Measurements from ENCODE around the gene PPM1E.

Gene PPM1E

DNA sequence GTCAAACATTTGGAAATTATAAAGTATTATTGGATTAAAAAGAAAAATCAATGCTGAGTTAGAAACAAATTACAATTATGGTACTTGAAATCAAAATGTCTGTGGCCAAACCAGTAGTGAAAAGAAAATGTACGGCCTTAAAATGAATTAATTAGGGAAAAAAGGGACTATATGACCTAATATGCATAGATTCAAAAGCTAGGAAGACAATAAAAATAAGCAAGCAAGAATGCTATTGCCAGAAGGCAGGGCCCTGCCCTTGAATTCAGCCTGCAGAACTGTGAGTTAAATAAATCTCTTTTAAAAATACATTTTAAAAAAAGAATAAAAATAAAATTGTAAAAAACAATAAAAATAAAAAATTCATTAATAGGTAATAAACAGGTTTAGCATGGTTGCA, 262.4 kb downstream of the PPM1E start:
- Mint-ChIP-seq H3K4me3 (no peak overlapping the region), H3K27ac (no peak overlapping the region), H3K9me3 (peaks cover 4% of the 10 kb centered on the region), H3K36me3 (ENCODE audit: low read depth) (peaks cover 24% of the 10 kb centered on the region), H3K27me3 (ENCODE audit: low read depth) (no peaks in the 10 kb centered on the region), H3K4me1 (ENCODE audit: low read depth) (peaks cover 2% of the 10 kb centered on the region)

DNA sequence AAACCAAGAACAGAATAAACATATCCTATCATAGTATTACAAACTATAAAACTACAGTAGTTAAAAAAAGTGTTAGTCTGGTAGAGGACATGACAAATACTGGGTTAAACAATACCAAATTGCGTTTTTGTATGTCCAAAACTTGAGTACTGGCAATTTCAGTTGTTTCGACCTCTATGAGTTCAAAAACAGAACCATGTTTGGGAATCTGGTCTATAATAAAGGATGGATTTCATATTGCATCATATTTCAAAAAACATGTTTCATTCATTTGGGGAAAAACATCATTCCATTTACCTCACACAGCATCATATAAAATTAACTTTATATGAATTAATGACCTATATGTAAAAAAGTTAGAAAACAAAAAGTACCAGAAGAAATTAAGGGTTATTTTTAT, 269.3 kb downstream of the PPM1E start:
- H3K4me3 Mint-ChIP-seq: no peak overlapping the region
- H3K4me1 Mint-ChIP-seq (ENCODE audit: low read depth): peaks cover 5% of the 10 kb centered on the region
- H3K9me3 Mint-ChIP-seq: peaks cover 4% of the 10 kb centered on the region
- H3K27me3 Mint-ChIP-seq (ENCODE audit: low read depth): no peaks in the 10 kb centered on the region
- H3K27ac Mint-ChIP-seq: no peak overlapping the region
- peaks cover 25% of the 10 kb centered on the region for H3K36me3 Mint-ChIP-seq (ENCODE audit: low read depth)

DNA sequence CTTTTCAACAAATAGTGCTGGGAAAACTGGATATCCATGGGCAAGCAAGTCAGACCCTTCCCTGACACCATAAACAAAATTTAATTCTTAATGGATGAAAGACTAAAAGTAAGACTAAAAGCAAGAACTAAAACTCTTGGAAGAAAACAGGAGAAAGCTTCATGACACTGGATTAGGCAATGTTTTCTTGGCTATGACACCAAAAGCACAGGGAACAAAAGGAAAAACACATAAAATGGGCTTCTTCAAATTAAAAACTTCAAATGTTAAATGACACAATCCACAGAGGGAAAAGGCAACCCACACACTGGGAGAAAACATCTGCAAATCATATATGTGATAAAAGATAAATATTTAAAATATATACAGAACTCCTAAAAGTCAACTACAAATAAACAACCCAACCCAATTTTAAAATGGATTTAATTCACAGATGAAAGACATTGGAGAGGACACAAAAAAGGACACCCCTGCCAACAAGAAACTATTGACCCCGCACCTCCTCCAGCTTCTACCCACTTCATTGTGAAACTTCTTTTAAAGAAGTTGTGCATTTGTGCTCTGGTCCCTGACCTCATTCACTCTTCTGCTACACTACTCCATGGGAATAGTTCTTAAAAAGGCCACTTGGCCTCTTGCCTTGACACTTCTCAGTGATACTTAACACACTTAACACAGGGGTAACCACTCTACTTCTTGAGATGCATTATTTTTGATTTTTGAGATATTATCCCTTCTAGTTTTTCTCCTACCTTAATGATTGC, 270.7 kb downstream of the PPM1E start:
- Mint-ChIP-seq H3K4me3 (no peak overlapping the region), H3K9me3 (peaks cover 1% of the 10 kb centered on the region), H3K36me3 (ENCODE audit: low read depth) (peaks cover 18% of the 10 kb centered on the region), H3K4me1 (ENCODE audit: low read depth) (peaks cover 5% of the 10 kb centered on the region), H3K27me3 (ENCODE audit: low read depth) (no peaks in the 10 kb centered on the region), H3K27ac (no peak overlapping the region)

DNA sequence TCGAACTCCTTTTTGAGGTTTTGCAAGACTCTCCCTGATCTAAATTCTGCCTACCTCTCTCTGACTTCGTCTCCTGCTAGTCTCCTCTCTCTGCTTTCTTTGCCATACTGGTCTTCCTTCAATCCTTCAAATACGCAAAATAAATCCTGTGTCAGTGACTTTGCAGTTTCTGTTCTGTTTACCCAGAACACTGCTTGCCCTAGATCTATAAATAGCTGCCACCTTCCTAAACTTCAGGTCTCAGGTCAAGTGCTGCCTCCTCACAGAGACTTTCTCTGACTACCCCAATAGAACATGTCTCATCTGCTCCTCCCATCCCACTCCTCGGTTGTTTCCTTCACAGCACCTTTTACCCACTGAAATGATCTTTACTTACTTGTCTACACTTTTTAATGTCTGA, 272.1 kb downstream of the PPM1E start:
- H3K27me3 Mint-ChIP-seq (ENCODE audit: low read depth): no peaks in the 10 kb centered on the region
- H3K9me3 Mint-ChIP-seq: no peaks in the 10 kb centered on the region
- no peak overlapping the region for H3K4me3 Mint-ChIP-seq
- H3K4me1 Mint-ChIP-seq (ENCODE audit: low read depth): peaks cover 5% of the 10 kb centered on the region
- H3K27ac Mint-ChIP-seq: no peak overlapping the region
- peaks cover 18% of the 10 kb centered on the region for H3K36me3 Mint-ChIP-seq (ENCODE audit: low read depth)

GRCh38 chr17:59028328-59028727, 272.7 kb downstream of the PPM1E start:
- no peaks in the 10 kb centered on the region for H3K27me3 Mint-ChIP-seq (ENCODE audit: low read depth)
- peaks cover 18% of the 10 kb centered on the region for H3K36me3 Mint-ChIP-seq (ENCODE audit: low read depth)
- no peak overlapping the region for H3K27ac Mint-ChIP-seq
- H3K4me3 Mint-ChIP-seq: no peak overlapping the region
- H3K4me1 Mint-ChIP-seq (ENCODE audit: low read depth): peaks cover 5% of the 10 kb centered on the region
- H3K9me3 Mint-ChIP-seq: no peaks in the 10 kb centered on the region

DNA sequence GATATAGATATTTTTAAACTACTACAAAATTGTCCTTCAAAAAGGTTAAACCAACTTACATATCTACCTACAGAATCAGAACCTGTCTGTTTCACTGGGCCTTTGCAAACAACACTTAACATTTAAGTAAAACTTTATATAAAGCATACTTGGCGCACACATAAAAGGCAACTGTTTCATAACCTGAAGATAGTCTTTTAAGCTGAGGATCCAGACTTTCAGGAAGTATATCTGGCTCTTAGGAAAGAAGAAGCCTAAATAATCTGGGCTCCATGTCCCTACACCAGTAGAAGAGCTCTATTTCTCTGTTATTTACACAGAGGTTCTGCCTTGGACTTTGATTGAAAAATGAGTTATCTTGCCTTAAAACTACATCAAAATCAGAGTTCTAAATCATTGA, 275.2 kb downstream of the PPM1E start:
- H3K4me1 Mint-ChIP-seq (ENCODE audit: low read depth): peaks cover 5% of the 10 kb centered on the region
- no peak overlapping the region for H3K4me3 Mint-ChIP-seq
- peaks cover 18% of the 10 kb centered on the region for H3K36me3 Mint-ChIP-seq (ENCODE audit: low read depth)
- H3K27ac Mint-ChIP-seq: no peak overlapping the region
- H3K27me3 Mint-ChIP-seq (ENCODE audit: low read depth): no peaks in the 10 kb centered on the region
- H3K9me3 Mint-ChIP-seq: no peaks in the 10 kb centered on the region
